ENCODE measurements around the gene PAIP2B.

The PAIP2B gene

DNA sequence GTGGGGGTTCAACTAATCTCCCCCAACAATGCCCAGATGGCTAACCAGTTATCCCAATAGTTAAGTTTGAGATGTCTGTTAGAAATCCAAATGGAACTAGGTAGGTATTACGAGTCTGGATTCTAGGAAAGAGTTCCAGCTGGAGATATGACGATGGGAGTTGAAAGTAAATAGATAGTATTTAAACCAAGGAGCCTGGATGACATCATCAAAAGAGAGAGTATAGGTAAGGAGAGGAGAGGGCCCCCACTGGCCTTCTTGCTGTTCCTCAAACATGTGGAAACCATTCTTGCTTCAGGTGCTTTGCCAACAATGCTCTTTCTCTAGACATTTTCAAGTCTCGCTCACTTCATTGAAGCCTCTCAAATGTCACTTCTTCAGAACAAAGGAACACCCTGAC is 26.0 kb upstream of the PAIP2B start:
- Histone ChIP-seq H3K27me3 (ENCODE audit: control insufficient read depth, insufficient read depth, low read length) (no peaks in the 10 kb centered on the region), H3K36me3 (ENCODE audit: control insufficient read depth, insufficient read depth, low read length) (no peaks in the 10 kb centered on the region), H2AFZ (no peak overlapping the region), H3K79me2 (no peaks in the 10 kb centered on the region), H3K27ac (no peak overlapping the region), H3K9ac (no peak overlapping the region), H3K4me1 (no peaks in the 10 kb centered on the region), H3K4me2 (ENCODE audit: low read length) (no peak overlapping the region), H3K9me3 (ENCODE audit: control insufficient read depth, low read length) (no peaks in the 10 kb centered on the region), H3K4me3 (ENCODE audit: low read depth, low read length) (no peak overlapping the region)
- TF ChIP-seq, protein P1, sequence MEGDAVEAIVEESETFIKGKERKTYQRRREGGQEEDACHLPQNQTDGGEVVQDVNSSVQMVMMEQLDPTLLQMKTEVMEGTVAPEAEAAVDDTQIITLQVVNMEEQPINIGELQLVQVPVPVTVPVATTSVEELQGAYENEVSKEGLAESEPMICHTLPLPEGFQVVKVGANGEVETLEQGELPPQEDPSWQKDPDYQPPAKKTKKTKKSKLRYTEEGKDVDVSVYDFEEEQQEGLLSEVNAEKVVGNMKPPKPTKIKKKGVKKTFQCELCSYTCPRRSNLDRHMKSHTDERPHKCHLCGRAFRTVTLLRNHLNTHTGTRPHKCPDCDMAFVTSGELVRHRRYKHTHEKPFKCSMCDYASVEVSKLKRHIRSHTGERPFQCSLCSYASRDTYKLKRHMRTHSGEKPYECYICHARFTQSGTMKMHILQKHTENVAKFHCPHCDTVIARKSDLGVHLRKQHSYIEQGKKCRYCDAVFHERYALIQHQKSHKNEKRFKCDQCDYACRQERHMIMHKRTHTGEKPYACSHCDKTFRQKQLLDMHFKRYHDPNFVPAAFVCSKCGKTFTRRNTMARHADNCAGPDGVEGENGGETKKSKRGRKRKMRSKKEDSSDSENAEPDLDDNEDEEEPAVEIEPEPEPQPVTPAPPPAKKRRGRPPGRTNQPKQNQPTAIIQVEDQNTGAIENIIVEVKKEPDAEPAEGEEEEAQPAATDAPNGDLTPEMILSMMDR (IDR thresholded peaks at IDR 0.05) = no peak

DNA sequence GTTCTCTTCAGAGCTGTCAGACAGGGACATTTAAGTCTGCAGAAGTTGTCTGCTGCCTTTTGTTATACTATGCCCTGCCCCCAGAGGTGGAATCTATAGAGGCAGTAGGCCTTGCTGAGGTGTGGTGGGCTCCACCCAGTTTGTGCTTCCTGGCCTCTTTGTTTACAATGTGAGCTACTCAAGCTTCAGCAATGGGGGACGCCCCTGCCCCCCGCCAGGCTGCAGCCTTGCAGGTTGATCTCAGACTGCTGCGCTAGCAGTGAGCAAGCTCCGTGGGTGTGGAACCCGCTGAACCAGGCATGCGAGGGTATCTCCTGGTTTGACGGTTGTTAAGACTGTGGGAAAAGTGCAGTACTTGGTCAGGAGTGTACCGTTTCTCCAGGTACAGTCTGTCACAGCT is 24.0 kb upstream of the PAIP2B start:
- no peaks in the 10 kb centered on the region for H3K36me3 ChIP-seq (ENCODE audit: control insufficient read depth, insufficient read depth, low read length)
- no peak overlapping the region for H3K4me2 ChIP-seq (ENCODE audit: low read length)
- H3K4me1 ChIP-seq = no peaks in the 10 kb centered on the region
- no peaks in the 10 kb centered on the region for H3K79me2 ChIP-seq
- TF ChIP-seq, protein P1 (IDR thresholded peaks at IDR 0.05) = no peak
- H3K27me3 ChIP-seq (ENCODE audit: control insufficient read depth, insufficient read depth, low read length) = no peaks in the 10 kb centered on the region
- H2AFZ ChIP-seq = no peak overlapping the region
- no peak overlapping the region for H3K27ac ChIP-seq
- H3K4me3 ChIP-seq (ENCODE audit: low read depth, low read length) = no peak overlapping the region
- no peaks in the 10 kb centered on the region for H3K9me3 ChIP-seq (ENCODE audit: control insufficient read depth, low read length)
- no peak overlapping the region for H3K9ac ChIP-seq

DNA sequence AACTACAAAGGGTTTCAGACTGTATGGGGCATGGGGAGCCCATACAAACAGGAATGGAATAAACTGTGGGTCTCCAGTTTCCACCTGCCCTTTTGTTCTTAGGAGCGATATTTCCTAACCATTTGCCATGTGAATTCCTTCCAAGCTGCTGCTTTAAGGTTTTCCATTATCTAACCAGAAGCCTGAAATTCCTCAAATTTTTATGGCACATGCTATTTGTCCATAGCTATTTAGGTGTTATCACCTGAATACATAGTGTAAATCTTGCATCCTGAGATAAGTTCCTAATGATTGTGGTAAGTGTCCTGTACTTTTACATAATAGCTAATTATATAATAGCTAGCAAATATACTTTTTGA is 17.4 kb upstream of the PAIP2B start:
- Histone ChIP-seq H3K4me1 (no peaks in the 10 kb centered on the region), H3K4me2 (ENCODE audit: low read length) (no peak overlapping the region), H3K27ac (no peak overlapping the region), H3K4me3 (ENCODE audit: low read depth, low read length) (no peak overlapping the region), H3K9ac (no peak overlapping the region), H2AFZ (no peak overlapping the region), H3K36me3 (ENCODE audit: control insufficient read depth, insufficient read depth, low read length) (no peaks in the 10 kb centered on the region), H3K27me3 (ENCODE audit: control insufficient read depth, insufficient read depth, low read length) (no peaks in the 10 kb centered on the region), H3K79me2 (no peaks in the 10 kb centered on the region), H3K9me3 (ENCODE audit: control insufficient read depth, low read length) (no peaks in the 10 kb centered on the region)
- TF ChIP-seq, protein P1 (IDR thresholded peaks at IDR 0.05) = no peak

DNA sequence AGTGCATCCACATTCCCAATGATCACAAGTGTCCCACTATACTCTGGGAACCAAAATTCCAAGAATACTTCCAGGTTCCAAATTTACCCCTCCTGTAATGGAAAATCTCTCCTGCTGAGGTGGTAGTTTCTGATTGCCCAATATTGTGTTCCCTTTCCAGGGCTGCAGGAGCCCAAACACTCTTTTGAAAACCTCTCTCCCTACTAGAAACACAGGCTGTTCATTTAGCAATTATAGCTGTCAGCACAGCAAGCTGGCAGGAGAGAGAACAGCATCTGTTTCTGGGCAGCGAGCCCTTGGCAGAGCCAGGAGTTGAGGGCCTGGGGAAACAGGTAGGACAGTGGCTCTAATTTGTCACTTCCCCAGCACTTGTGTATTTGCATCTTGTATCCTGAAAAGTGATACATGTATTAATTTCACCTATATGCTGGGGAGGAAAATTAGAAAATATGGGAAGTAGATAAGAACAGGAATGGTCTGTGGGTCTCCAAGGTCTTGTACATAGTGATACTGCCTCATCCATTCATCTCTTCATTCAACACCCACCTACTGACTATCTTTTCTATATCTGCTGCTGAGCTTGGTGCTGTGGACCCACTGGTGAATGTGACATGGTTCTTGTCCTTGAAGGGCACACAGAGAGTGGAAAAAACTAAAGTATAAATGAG is 16.9 kb upstream of the PAIP2B start:
- no peak overlapping the region for H3K4me2 ChIP-seq (ENCODE audit: low read length)
- TF ChIP-seq, protein P1 (IDR thresholded peaks at IDR 0.05) = no peak
- H3K9me3 ChIP-seq (ENCODE audit: control insufficient read depth, low read length) = no peaks in the 10 kb centered on the region
- no peak overlapping the region for H3K9ac ChIP-seq
- H3K27ac ChIP-seq = no peak overlapping the region
- no peaks in the 10 kb centered on the region for H3K36me3 ChIP-seq (ENCODE audit: control insufficient read depth, insufficient read depth, low read length)
- H3K27me3 ChIP-seq (ENCODE audit: control insufficient read depth, insufficient read depth, low read length) = no peaks in the 10 kb centered on the region
- H3K79me2 ChIP-seq = no peaks in the 10 kb centered on the region
- H2AFZ ChIP-seq = no peak overlapping the region
- H3K4me3 ChIP-seq (ENCODE audit: low read depth, low read length) = no peak overlapping the region
- H3K4me1 ChIP-seq = no peaks in the 10 kb centered on the region

DNA sequence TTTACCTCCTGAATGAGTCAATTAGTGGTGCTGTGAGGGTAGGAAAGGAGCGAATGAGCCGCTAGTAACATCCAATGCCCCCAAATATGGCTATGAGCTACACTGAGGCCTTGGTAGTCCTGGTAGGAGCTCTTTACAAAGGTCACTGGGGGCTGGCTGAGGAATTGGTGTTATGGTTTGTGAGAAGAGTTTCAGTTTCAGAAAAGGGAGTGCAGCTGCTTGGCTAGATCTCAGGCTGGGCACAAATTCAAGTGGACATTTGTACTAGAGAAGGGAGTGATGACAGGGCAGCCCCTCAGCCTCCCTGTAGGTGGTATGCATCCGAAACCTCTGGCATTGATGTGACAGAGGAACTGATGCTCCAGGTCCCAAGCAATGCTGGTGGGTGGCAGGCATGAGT is 13.9 kb upstream of the PAIP2B start:
- H3K9ac ChIP-seq = no peak overlapping the region
- no peak overlapping the region for H2AFZ ChIP-seq
- no peak overlapping the region for H3K4me2 ChIP-seq (ENCODE audit: low read length)
- no peaks in the 10 kb centered on the region for H3K9me3 ChIP-seq (ENCODE audit: control insufficient read depth, low read length)
- no peaks in the 10 kb centered on the region for H3K36me3 ChIP-seq (ENCODE audit: control insufficient read depth, insufficient read depth, low read length)
- no peaks in the 10 kb centered on the region for H3K4me1 ChIP-seq
- no peak overlapping the region for H3K27ac ChIP-seq
- no peaks in the 10 kb centered on the region for H3K79me2 ChIP-seq
- H3K27me3 ChIP-seq (ENCODE audit: control insufficient read depth, insufficient read depth, low read length) = no peaks in the 10 kb centered on the region
- H3K4me3 ChIP-seq (ENCODE audit: low read depth, low read length) = no peak overlapping the region
- TF ChIP-seq, protein P1 (IDR thresholded peaks at IDR 0.05) = no peak
